ENCODE results near the gene KAT2B.

DNA sequence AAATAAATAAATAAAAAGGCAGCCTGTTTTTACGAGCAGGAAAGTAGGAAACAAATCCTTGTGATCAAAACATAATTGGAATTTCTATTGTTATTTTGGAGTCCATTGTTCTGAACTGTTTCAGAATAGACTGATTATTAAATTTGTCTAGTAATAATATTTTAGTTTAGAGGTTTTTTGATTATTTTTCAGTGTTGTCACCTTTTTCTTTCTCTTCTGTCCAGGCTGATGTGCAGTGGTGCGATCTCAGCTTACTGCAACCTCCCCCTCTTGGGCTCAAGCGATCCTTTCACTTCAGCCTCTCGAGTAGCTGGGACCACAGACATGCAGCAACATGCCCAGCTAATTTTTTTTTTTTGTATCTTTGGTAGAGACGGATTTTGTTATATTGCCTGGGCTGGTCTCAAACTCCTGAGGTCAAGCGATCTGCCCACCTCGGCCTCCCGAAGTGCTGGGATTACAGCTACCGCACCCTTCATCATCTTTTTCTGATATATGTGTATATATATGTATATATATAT is 38.0 kb downstream of the KAT2B start:
- TF ChIP-seq, protein P1, sequence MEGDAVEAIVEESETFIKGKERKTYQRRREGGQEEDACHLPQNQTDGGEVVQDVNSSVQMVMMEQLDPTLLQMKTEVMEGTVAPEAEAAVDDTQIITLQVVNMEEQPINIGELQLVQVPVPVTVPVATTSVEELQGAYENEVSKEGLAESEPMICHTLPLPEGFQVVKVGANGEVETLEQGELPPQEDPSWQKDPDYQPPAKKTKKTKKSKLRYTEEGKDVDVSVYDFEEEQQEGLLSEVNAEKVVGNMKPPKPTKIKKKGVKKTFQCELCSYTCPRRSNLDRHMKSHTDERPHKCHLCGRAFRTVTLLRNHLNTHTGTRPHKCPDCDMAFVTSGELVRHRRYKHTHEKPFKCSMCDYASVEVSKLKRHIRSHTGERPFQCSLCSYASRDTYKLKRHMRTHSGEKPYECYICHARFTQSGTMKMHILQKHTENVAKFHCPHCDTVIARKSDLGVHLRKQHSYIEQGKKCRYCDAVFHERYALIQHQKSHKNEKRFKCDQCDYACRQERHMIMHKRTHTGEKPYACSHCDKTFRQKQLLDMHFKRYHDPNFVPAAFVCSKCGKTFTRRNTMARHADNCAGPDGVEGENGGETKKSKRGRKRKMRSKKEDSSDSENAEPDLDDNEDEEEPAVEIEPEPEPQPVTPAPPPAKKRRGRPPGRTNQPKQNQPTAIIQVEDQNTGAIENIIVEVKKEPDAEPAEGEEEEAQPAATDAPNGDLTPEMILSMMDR (IDR thresholded peaks at IDR 0.05) = no peak
- TF ChIP-seq POLR2AphosphoS5 (IDR thresholded peaks at IDR 0.05) = no peak
